ENCODE results near the gene CERS6. TPM values are rescaled to one million over a fixed set of nuclear protein-coding genes. Genes with fewer than 3 reads are reported as not detected.
A peak's percentile ranks its signal among the peaks of the same experiment; 100 is the strongest.
"Not testable (repeated sequence)": the region's sequence is repeated elsewhere in the genome, so short reads cannot be mapped to it uniquely, and the experiment has no call there.

The CERS6 gene
- polyA plus RNA-seq, 1 donor from 2014 or later: 59.3 TPM

DNA sequence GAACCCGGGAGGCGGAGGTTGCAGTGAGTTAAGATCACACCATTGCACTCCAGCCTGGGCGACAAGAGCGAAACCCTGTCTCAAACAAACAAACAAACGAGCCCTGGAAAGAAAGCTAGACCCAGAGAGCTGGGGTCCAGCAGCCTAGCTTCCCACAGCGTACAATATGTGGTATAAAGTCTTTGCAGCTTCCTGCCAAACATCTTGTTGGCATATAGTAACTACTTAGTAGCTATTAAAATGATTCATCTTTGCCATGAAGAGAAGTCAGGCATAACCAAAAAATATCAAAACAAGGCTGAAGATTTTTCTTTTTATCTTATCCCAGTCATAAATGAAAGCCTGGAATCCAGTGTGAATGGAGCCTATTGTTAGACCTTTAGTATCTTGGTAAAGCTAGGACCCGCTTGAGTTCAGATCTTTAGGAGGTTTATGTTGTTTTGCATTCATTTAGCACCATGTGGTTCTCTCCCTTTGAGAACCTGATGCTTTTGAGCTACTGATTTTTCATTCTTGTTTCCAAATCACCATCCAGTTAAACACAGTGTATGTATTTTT, 206.7 kb downstream of the CERS6 start:
- no peaks in the 10 kb centered on the region for H3K27me3 ChIP-seq (ENCODE audit: insufficient read depth, low read depth, low read length)
- no peaks in the 10 kb centered on the region for H3K9me2 ChIP-seq (ENCODE audit: insufficient read depth, low read length)
- H3K27ac ChIP-seq (ENCODE audit: low read length): peak overlapping the region; percentile 80
- peaks cover 14% of the 10 kb centered on the region for H3K79me2 ChIP-seq (replicated peaks; ENCODE audit: insufficient read depth, low read length)
- H4K20me1 ChIP-seq (ENCODE audit: insufficient read depth): no peaks in the 10 kb centered on the region
- peak overlapping the region; percentile 52 for H3K4me3 ChIP-seq (ENCODE audit: low read length)
- TF ChIP-seq SMC3 (conservative IDR thresholded peaks at IDR 0.05; ENCODE audit: poor library complexity): no peak
- no peak for TF ChIP-seq MXI1 (conservative IDR thresholded peaks at IDR 0.05; ENCODE audit: poor library complexity, severe bottlenecking)
- TF ChIP-seq REST (IDR thresholded peaks at IDR 0.05; ENCODE audit: borderline replicate concordance): no peak
- no peak for TF ChIP-seq EZH2 (IDR thresholded peaks at IDR 0.05; ENCODE audit: borderline replicate concordance, insufficient read depth, low read length, poor library complexity, severe bottlenecking)
- no peak for TF ChIP-seq TAF1 (IDR thresholded peaks at IDR 0.05; ENCODE audit: low read depth)
- no peak for TF ChIP-seq CTCF (IDR thresholded peaks at IDR 0.05; ENCODE audit: poor library complexity, severe bottlenecking)
- no peak for TF ChIP-seq RAD21 (conservative IDR thresholded peaks at IDR 0.05)
- TF ChIP-seq EP300 (conservative IDR thresholded peaks at IDR 0.05; ENCODE audit: poor library complexity, severe bottlenecking): no peak
- TF ChIP-seq POLR2AphosphoS5 (IDR thresholded peaks at IDR 0.05): no peak
- H3K4me2 ChIP-seq (ENCODE audit: low read length): no peak overlapping the region
- H3F3A ChIP-seq (ENCODE audit: insufficient read depth, low read length, poor library complexity, severe bottlenecking): peaks cover 3% of the 10 kb centered on the region
- H2AFZ ChIP-seq (ENCODE audit: low read depth, low read length): no peak overlapping the region
- no peaks in the 10 kb centered on the region for H3K9me3 ChIP-seq (ENCODE audit: low read length)
- peak overlapping the region; percentile 3 for H3K9ac ChIP-seq (ENCODE audit: low read length)
- no peaks in the 10 kb centered on the region for H3K36me3 ChIP-seq (ENCODE audit: insufficient read depth, low read length)

- Histone ChIP-seq H4K20me1 (ENCODE audit: insufficient read depth) (no peaks in the 10 kb centered on the region), H3K4me2 (ENCODE audit: low read length) (no peak overlapping the region), H3K79me2 (replicated peaks; ENCODE audit: insufficient read depth, low read length) (peaks cover 4% of the 10 kb centered on the region), H3K27me3 (ENCODE audit: insufficient read depth, low read depth, low read length) (no peaks in the 10 kb centered on the region), H2AFZ (ENCODE audit: low read depth, low read length) (no peak overlapping the region), H3K9ac (ENCODE audit: low read length) (no peak overlapping the region), H3F3A (ENCODE audit: insufficient read depth, low read length, poor library complexity, severe bottlenecking) (no peaks in the 10 kb centered on the region), H3K27ac (ENCODE audit: low read length) (no peak overlapping the region), H3K36me3 (ENCODE audit: insufficient read depth, low read length) (no peaks in the 10 kb centered on the region), H3K4me3 (ENCODE audit: low read length) (no peak overlapping the region), H3K9me3 (ENCODE audit: low read length) (no peaks in the 10 kb centered on the region), H3K9me2 (ENCODE audit: insufficient read depth, low read length) (no peaks in the 10 kb centered on the region)
- TF ChIP-seq EP300 (conservative IDR thresholded peaks at IDR 0.05; ENCODE audit: poor library complexity, severe bottlenecking) (no peak), SMC3 (conservative IDR thresholded peaks at IDR 0.05; ENCODE audit: poor library complexity) (no peak), CTCF (IDR thresholded peaks at IDR 0.05; ENCODE audit: poor library complexity, severe bottlenecking) (no peak)
Measured at GRCh38 chr2:168663993-168664392, 207.9 kb downstream of the CERS6 start.

DNA sequence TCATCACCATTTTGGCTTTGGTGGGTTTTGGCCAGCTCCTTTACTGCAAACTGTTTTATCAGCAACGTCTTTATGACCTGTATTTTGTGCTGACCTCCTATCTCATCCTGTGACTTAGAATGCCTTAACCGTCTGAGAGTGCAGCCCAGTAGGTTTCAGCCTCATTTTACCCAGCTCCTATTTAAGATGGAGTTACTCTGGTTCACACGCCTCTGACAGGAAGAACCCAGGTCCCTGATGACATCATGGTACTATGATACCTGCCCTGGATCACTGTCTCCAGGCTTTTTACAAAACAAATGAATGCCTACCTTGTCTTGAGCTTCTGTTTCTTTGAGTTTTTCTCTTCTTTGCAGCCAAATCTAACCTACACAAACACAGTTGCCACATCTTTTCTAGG, 208.6 kb downstream of the CERS6 start:
- H3K9me3 ChIP-seq (ENCODE audit: low read length); H3K79me2 ChIP-seq (replicated peaks; ENCODE audit: insufficient read depth, low read length); H3K27me3 ChIP-seq (ENCODE audit: insufficient read depth, low read depth, low read length); H3K9me2 ChIP-seq (ENCODE audit: insufficient read depth, low read length); H4K20me1 ChIP-seq (ENCODE audit: insufficient read depth); H3K27ac ChIP-seq (ENCODE audit: low read length); H3F3A ChIP-seq (ENCODE audit: insufficient read depth, low read length, poor library complexity, severe bottlenecking); H3K4me2 ChIP-seq (ENCODE audit: low read length); H3K9ac ChIP-seq (ENCODE audit: low read length); H3K4me3 ChIP-seq (ENCODE audit: low read length); H2AFZ ChIP-seq (ENCODE audit: low read depth, low read length); H3K36me3 ChIP-seq (ENCODE audit: insufficient read depth, low read length): not testable (repeated sequence)
